Heart left ventricle (tissue), 16 donors: ENCODE measurements around the gene OSBPL10. TPM values are rescaled to one million over a fixed set of nuclear protein-coding genes. Genes with fewer than 3 reads are reported as not detected.

Experiments
- ATAC-seq, 4 donors: fragments of 200-7000 bp; cut with Tn5 transposase; one replicate each; pipeline ENCODE4 v1.9.1; 2020 to 2022; ENCODE audit warnings: moderate library complexity in 4 of 4, mild to moderate bottlenecking in 3 of 4, moderate number of reproducible peaks in 1 of 4
- DNase-seq, 5 donors: peaks; one replicate each; pipeline ENCODE4 v3.0.0-alpha.2; 2020
- H3K27ac ChIP-seq, 12 donors: fragments of 200-600 bp; sonication (generic) in 4 of 12; one replicate each; pipeline versions ENCODE4 v1.5.0 to v1.8.0; 2016 to 2022; ENCODE audit warnings: mild to moderate bottlenecking in 2 of 12
- H3K27me3 ChIP-seq, 9 donors: fragments of 200-600 bp; sonication (generic) in 2 of 9; one replicate each; pipeline versions ENCODE4 v1.5.1 to v1.8.0; 2016 to 2022; ENCODE audit warnings: mild to moderate bottlenecking in 3 of 9
- H3K36me3 ChIP-seq, 9 donors: fragments of 200-600 bp; sonication (generic) in 2 of 9; one replicate each; pipeline versions ENCODE4 v1.5.0 to v1.8.0; 2018 to 2022; ENCODE audit warnings: mild to moderate bottlenecking in 2 of 9
- H3K4me1 ChIP-seq, 12 donors: fragments of 200-600 bp; sonication (generic) in 4 of 12; one replicate each; pipeline versions ENCODE4 v1.5.0 to v1.8.0; 2016 to 2022; ENCODE audit warnings: mild to moderate bottlenecking in 3 of 12
- H3K4me3 ChIP-seq, 12 donors: fragments of 200-600 bp; sonication (generic) in 4 of 12; one replicate each; pipeline versions ENCODE4 v1.5.0 to v1.8.0; 2017 to 2022; ENCODE audit warnings: mild to moderate bottlenecking in 9 of 12, moderate library complexity in 4 of 12
- H3K9me3 ChIP-seq, 12 donors: fragments of 200-600 bp; sonication (generic) in 4 of 12; one replicate each; pipeline versions ENCODE4 v1.5.0 to v1.8.0; 2016 to 2022; ENCODE audit warnings: mild to moderate bottlenecking in 1 of 12
- POLR2A ChIP-seq, 2 donors: fragments of 450-650 bp; IDR thresholded peaks; one replicate each; pipeline ENCODE4 v1.6.1; 2017; ENCODE audit warnings: antibody characterized with exemption in 2 of 2, mild to moderate bottlenecking in 2 of 2, moderate library complexity in 2 of 2
- WGBS, 4 donors: extraction: QIAGEN DNeasy Blood & Tissue Kit in 2 of 4; methylation state at CpG; one replicate each; pipeline versions ENCODE4 v1.1.5 to v1.1.7; 2013 to 2018; 5-methylcytosine and 5-hydroxymethylcytosine counted together
- intact Hi-C, 10 donors: fragments of 100-400 bp; cut with DNase I; formaldehyde crosslinking; loops; one replicate each; pipeline versions ENCODE4 v1.11.1 to v1.14.2; 2022
- polyA plus RNA-seq, 2 donors: library from polyadenylated mRNA; stranded (reverse); fragments of 200-250 nt; gene quantifications; one replicate each; pipeline ENCODE4 v1.2.3, GENCODE V29; 2013
- total RNA-seq, 9 donors: library from RNA; depleted of rRNA in 2 of 9; stranded (reverse); fragments of >200 nt in 2 of 9; fragmentation: NEBNext Ultra II Directional in 3 of 9; extraction: Animal tissue kit (Norgen Biotek cat#: 25700) in 3 of 9; gene quantifications; one replicate each; pipeline versions ENCODE4 v1.1.0 to v1.2.4, GENCODE V29; 2016 to 2023
- TF ChIP-seq, protein P1 (sequence below), 12 donors: fragments of 200-600 bp; sonication (generic) in 4 of 12; IDR thresholded peaks; one replicate each; pipeline versions ENCODE4 v1.5.0 to v1.8.0; 2018 to 2022; ENCODE audit warnings: antibody characterized with exemption in 12 of 12, mild to moderate bottlenecking in 5 of 12
- donor health status: ischemic (EF 13 %, LVEDD 7.1; RV severe dilation, severe dysfunction).
- donor health status: healthy with polysubstance abuse.
- donor health status: DM: no; HTN: yes; CAD: no.
- donor health status: DM: no; HTN: no; CAD: no.
- donor health status: ischemic (EF 25% LVEDD 6.9; RV normal size, moderate dysfunction).
- donor health status: ischemic (EF 25% LVEDD 5.7; RV mildly dilated, moderate dysfunction).
- donor health status: healthy.
- donor health status: DM: yes; HTN: yes; CAD: no.
- donor health status: ischemic (EF 35%, LVEDD 5.7; RV mildly dilated, moderate dysfunction).
- donor health status: nonischemic (EF 11% LVEDD 7.7; RV severe dilation, severe dysfunction).
- donor health status: DM: yes; HTN: yes; CAD: no.
- donor health status: PGD.
- donor health status: ischemic (EF 29% LVEDD 5.4; RV normal size, mild dysfunction).
- donor health status: nonischemic (EF 23%, LVEDD 6.1; RV moderate dilation, normal function).

OSBPL10 gene
- total and polyA plus RNA-seq, 11 donors: 1.3 to 12.7 (median 3.9) TPM

DNA sequence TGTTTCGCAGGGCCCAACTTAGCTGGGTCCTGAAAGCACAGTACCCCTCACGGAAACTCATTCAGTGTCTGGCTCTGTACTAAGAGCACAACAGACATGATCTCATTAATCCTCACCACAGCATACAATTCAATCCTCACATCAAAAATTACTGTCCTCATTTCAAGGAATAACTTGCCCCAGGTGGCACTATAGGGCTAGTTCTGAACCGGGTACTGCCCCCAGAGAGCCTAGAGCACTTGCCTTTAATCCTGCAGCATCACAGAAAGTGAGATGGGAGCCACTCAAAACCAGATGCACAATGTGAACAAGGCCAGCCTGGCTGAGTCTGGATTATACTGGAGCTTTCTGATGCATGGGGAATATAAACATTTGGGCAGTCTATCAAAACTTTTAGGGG lies 122.6 kb downstream of the OSBPL10 start:
- Histone ChIP-seq H3K27me3 (no peaks in the 10 kb centered on the region), H3K27ac (no peak overlapping the region), H3K4me1 (no peaks in the 10 kb centered on the region), H3K36me3 (no peaks in the 10 kb centered on the region), H3K4me3 (no peak overlapping the region), H3K9me3 (no peaks in the 10 kb centered on the region)
- TF ChIP-seq, protein P1, sequence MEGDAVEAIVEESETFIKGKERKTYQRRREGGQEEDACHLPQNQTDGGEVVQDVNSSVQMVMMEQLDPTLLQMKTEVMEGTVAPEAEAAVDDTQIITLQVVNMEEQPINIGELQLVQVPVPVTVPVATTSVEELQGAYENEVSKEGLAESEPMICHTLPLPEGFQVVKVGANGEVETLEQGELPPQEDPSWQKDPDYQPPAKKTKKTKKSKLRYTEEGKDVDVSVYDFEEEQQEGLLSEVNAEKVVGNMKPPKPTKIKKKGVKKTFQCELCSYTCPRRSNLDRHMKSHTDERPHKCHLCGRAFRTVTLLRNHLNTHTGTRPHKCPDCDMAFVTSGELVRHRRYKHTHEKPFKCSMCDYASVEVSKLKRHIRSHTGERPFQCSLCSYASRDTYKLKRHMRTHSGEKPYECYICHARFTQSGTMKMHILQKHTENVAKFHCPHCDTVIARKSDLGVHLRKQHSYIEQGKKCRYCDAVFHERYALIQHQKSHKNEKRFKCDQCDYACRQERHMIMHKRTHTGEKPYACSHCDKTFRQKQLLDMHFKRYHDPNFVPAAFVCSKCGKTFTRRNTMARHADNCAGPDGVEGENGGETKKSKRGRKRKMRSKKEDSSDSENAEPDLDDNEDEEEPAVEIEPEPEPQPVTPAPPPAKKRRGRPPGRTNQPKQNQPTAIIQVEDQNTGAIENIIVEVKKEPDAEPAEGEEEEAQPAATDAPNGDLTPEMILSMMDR (IDR thresholded peaks at IDR 0.05): no peak
- no peak for TF ChIP-seq POLR2A (IDR thresholded peaks at IDR 0.05)
- intact Hi-C loops: no loop called here
- DNase-seq (no peak), ATAC-seq (no peak)
- WGBS, 4 donors: 79 to 88% (median 84%) methylated on average over 3 of the region's 3 CpGs

DNA sequence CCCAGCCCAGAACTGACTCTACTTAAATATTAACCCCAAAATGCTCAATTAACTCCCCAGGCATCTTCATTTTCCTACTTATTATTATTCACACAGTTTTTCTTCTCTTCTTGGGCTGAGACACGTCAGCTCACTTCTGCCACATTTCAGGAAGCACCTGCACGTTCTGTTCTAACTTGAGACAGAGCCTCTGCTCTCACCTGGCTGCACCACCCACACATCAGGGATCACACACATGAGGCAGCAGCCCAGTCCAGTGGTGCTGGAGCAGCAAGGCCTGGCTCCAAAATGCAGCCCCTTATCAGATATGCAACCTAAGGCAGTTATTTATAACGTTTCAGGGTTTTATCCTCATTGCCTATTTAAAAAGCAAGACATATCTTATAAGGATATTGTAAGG lies 127.5 kb downstream of the OSBPL10 start:
- Histone ChIP-seq H3K36me3 (no peaks in the 10 kb centered on the region), H3K27me3 (no peaks in the 10 kb centered on the region), H3K4me1 (peaks cover 0 to 7% (median 0%) of the 10 kb centered on the region in 12 donors), H3K27ac (no peak overlapping the region), H3K4me3 (no peak overlapping the region), H3K9me3 (no peaks in the 10 kb centered on the region)
- intact Hi-C loops: no loop called here
- WGBS, 4 donors: 54 to 64% (median 58%) methylated on average over 3 of the region's 3 CpGs
- no peak for TF ChIP-seq POLR2A (IDR thresholded peaks at IDR 0.05)
- TF ChIP-seq, protein P1 (IDR thresholded peaks at IDR 0.05): no peak
- ATAC-seq: no peak
- no peak for DNase-seq

GRCh38 chr3:31851278-31851677 lies 129.8 kb downstream of the OSBPL10 start:
- DNase-seq (no peak), ATAC-seq (no peak)
- H3K4me1 ChIP-seq: peaks cover 0 to 10% (median 0%) of the 10 kb centered on the region in 12 donors
- H3K27me3 ChIP-seq: no peaks in the 10 kb centered on the region
- intact Hi-C loops: no loop called here
- H3K27ac ChIP-seq: no peak overlapping the region
- WGBS, 4 donors: 78 to 83% (median 80%) methylated on average over 10 of the region's 10 CpGs
- no peak overlapping the region for H3K4me3 ChIP-seq
- H3K9me3 ChIP-seq: no peaks in the 10 kb centered on the region
- H3K36me3 ChIP-seq: no peaks in the 10 kb centered on the region
- no peak for TF ChIP-seq POLR2A (IDR thresholded peaks at IDR 0.05)
- TF ChIP-seq, protein P1 (IDR thresholded peaks at IDR 0.05): no peak

GRCh38 chr3:31848911-31849310 lies 132.2 kb downstream of the OSBPL10 start:
- peaks cover 0 to 10% (median 0%) of the 10 kb centered on the region in 12 donors for H3K4me1 ChIP-seq
- ATAC-seq (no peak), DNase-seq (no peak)
- intact Hi-C loops: no loop called here
- H3K27me3 ChIP-seq: no peaks in the 10 kb centered on the region
- no peaks in the 10 kb centered on the region for H3K9me3 ChIP-seq
- TF ChIP-seq, protein P1 (IDR thresholded peaks at IDR 0.05): no peak
- no peak for TF ChIP-seq POLR2A (IDR thresholded peaks at IDR 0.05)
- no peak overlapping the region for H3K27ac ChIP-seq
- H3K36me3 ChIP-seq: no peaks in the 10 kb centered on the region
- H3K4me3 ChIP-seq: no peak overlapping the region
